ENCODE results near the gene SPATA18.

- TF ChIP-seq GATA2 (IDR thresholded peaks at IDR 0.05; ENCODE audit: low read depth, low read length) (no peak), GATA3 (IDR thresholded peaks at IDR 0.05; ENCODE audit: low read depth, low read length) (no peak)
These were observed 43.5 kb downstream of the SPATA18 start for GRCh38 chr4:52094376-52095145.

Measured in SH-SY5Y (cell line).